ENCODE results near the gene CNPY1. TPM values are rescaled to one million over a fixed set of nuclear protein-coding genes. Genes with fewer than 3 reads are reported as not detected.

The CNPY1 gene
- total RNA-seq, 3 donors from 2014 or later = 0.29 TPM; not detected in 2

DNA sequence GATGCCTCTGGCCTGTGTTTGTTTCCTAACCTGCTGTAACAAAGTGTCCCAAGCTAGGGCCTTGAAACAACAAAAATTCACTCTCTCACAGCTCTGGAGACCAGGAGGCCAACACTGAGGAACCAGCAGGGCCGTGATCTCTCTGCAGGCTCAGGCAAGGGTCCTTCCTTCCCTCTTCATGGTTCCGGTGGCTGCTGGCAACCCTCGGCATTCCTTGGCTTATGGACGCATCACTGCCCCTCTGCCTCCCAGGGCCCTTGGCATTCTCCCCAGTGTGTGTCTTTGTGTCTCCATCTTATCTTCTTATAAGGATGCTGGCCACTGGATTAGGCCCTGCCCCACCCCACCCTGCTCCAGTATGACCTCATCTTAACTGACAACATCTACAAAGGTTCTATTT lies 17.0 kb downstream of the CNPY1 start:
- peaks cover 0 to 4% of the 10 kb centered on the region in 2 donors for H3K4me1 ChIP-seq
- H3K27me3 ChIP-seq = peaks cover 0 to 65% of the 10 kb centered on the region in 2 donors
- H3K9me3 ChIP-seq = no peaks in the 10 kb centered on the region
- no peak for TF ChIP-seq POLR2AphosphoS5 (IDR thresholded peaks at IDR 0.05)
- TF ChIP-seq POLR2A (IDR thresholded peaks at IDR 0.05) = no peak
- TF ChIP-seq, protein P1, sequence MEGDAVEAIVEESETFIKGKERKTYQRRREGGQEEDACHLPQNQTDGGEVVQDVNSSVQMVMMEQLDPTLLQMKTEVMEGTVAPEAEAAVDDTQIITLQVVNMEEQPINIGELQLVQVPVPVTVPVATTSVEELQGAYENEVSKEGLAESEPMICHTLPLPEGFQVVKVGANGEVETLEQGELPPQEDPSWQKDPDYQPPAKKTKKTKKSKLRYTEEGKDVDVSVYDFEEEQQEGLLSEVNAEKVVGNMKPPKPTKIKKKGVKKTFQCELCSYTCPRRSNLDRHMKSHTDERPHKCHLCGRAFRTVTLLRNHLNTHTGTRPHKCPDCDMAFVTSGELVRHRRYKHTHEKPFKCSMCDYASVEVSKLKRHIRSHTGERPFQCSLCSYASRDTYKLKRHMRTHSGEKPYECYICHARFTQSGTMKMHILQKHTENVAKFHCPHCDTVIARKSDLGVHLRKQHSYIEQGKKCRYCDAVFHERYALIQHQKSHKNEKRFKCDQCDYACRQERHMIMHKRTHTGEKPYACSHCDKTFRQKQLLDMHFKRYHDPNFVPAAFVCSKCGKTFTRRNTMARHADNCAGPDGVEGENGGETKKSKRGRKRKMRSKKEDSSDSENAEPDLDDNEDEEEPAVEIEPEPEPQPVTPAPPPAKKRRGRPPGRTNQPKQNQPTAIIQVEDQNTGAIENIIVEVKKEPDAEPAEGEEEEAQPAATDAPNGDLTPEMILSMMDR (IDR thresholded peaks at IDR 0.05) = no peak
- no peak overlapping the region for H3K4me3 ChIP-seq
- no peaks in the 10 kb centered on the region for H3K36me3 ChIP-seq
- no peak overlapping the region for H3K27ac ChIP-seq
- no peak for DNase-seq (ENCODE audit: low spot score in 2 of 2)
- intact Hi-C loops (cut with DNase I; ENCODE audit: low total_unique reads) = no loop called here

DNA sequence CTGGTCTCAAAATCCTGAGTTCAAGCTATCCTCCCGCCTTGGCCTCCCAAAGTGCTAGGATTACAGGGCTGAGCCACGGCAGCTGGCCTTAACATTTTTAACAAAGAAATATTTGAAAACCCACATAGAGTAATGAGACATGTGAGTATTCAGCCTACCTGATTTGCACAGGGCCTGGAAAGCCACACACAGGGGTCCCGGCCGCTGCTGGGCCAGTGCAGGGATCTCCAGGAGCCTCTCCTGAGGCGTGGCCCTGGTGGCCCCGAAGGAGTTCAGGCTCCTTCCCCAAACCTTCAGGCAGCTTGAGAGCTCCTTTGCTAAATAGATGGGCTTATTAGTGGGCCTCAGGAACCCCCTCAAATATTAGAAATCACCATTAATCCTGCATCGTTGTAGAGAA lies 18.7 kb downstream of the CNPY1 start:
- no peak for DNase-seq (ENCODE audit: low spot score in 2 of 2)
- H3K27me3 ChIP-seq = peaks cover 0 to 65% of the 10 kb centered on the region in 2 donors
- intact Hi-C loops (cut with DNase I; ENCODE audit: low total_unique reads) = no loop called here

DNA sequence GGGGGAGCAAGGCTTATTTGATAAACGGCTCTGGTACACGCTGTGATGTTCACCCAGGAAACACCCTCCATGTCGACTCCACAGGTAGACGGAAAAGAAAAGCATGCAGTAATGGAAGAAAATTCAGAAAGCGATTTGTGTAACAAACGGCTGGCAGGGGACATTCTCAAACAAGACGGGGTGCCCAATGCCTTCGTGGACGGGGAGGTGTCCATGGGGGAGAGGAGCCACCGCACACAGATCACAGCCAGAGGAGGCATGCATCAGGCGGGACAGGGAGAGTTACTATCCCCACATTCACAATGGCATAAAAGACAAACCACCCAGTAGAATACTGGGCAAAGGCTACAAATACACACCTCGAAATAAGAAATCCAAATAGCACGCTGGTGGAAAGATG lies 20.1 kb downstream of the CNPY1 start:
- Histone ChIP-seq H3K27me3 (peaks cover 0 to 61% of the 10 kb centered on the region in 2 donors), H3K27ac (no peak overlapping the region), H3K4me3 (no peak overlapping the region), H3K36me3 (no peaks in the 10 kb centered on the region), H3K4me1 (no peaks in the 10 kb centered on the region), H3K9me3 (no peaks in the 10 kb centered on the region)
- no peak for DNase-seq (ENCODE audit: low spot score in 2 of 2)
- TF ChIP-seq POLR2AphosphoS5 (IDR thresholded peaks at IDR 0.05) (no peak), POLR2A (IDR thresholded peaks at IDR 0.05) (no peak)
- TF ChIP-seq, protein P1 (IDR thresholded peaks at IDR 0.05) = no peak
- intact Hi-C loops (cut with DNase I; ENCODE audit: low total_unique reads) = no loop called here

More for the DNA sequence above, 18.7 kb downstream of the CNPY1 start:
- no peaks in the 10 kb centered on the region for H3K36me3 ChIP-seq
- no peak overlapping the region for H3K4me3 ChIP-seq
- no peak for TF ChIP-seq POLR2AphosphoS5 (IDR thresholded peaks at IDR 0.05)
- TF ChIP-seq, protein P1 (IDR thresholded peaks at IDR 0.05) = no peak
- no peak for TF ChIP-seq POLR2A (IDR thresholded peaks at IDR 0.05)
- H3K9me3 ChIP-seq = no peaks in the 10 kb centered on the region
- H3K27ac ChIP-seq = no peak overlapping the region
- no peaks in the 10 kb centered on the region for H3K4me1 ChIP-seq

DNA sequence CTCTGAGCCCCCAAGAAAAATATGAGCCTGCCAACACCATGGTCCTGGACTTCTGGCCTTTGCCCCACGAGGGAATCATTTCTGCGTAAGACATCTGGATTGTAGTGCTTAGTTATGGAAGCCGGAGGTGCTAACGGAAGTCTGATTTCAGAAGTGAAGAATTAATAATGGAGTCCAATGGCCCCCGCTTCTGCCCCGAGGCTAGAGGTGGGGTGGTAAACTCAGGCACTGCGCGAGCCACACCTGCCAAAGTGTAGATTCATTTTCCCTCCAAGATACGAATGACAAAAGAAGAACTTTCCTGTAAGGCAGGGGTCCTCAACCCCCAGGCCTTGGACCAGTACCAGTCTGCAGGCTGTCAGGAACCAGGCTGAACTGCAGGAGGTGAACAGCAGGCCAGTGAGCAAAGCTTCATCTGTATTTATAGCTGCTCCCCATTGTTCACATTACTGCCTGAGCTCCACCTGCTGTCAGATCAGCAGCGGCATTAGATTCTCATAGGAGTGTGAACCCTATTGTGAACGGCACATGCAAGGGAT lies 22.3 kb downstream of the CNPY1 start:
- Histone ChIP-seq H3K27me3 (peaks cover 0 to 48% of the 10 kb centered on the region in 2 donors), H3K36me3 (no peaks in the 10 kb centered on the region), H3K27ac (no peak overlapping the region), H3K9me3 (no peaks in the 10 kb centered on the region), H3K4me3 (no peak overlapping the region), H3K4me1 (no peaks in the 10 kb centered on the region)
- intact Hi-C loops (cut with DNase I; ENCODE audit: low total_unique reads) = no loop called here
- no peak for DNase-seq (ENCODE audit: low spot score in 2 of 2)
- TF ChIP-seq POLR2AphosphoS5 (IDR thresholded peaks at IDR 0.05) (no peak), POLR2A (IDR thresholded peaks at IDR 0.05) (no peak)
- TF ChIP-seq, protein P1 (IDR thresholded peaks at IDR 0.05) = no peak

DNA sequence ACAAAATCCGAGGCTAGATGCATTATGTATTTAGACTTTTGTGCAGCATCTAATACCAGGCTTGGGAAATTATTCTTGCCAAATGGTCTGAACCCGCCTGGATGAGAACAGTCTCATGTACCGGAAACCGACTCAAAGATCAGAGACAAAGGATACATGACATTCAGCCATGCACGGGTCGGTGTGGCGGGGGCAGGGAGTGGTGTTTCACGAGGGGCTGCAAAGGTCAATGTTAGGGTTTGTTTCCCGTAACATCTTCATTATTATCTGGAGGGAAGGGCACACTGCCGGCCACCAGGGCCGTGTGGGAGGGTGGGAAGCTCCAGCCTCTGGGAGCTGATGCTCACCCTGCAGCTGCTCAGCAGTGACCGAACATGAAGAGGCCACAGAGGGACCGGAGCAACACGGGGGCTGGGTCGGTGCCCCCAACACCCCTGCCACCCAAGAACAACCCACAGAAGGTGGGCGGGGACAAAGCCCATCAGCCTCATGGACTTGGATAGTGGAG lies 23.1 kb downstream of the CNPY1 start:
- no peak for DNase-seq (ENCODE audit: low spot score in 2 of 2)
- intact Hi-C loops (cut with DNase I; ENCODE audit: low total_unique reads) = no loop called here
- no peak overlapping the region for H3K27ac ChIP-seq
- TF ChIP-seq, protein P1 (IDR thresholded peaks at IDR 0.05) = no peak
- no peak for TF ChIP-seq POLR2A (IDR thresholded peaks at IDR 0.05)
- TF ChIP-seq POLR2AphosphoS5 (IDR thresholded peaks at IDR 0.05) = no peak
- no peak overlapping the region for H3K4me3 ChIP-seq
- no peaks in the 10 kb centered on the region for H3K9me3 ChIP-seq
- peaks cover 0 to 45% of the 10 kb centered on the region in 2 donors for H3K27me3 ChIP-seq
- no peaks in the 10 kb centered on the region for H3K4me1 ChIP-seq
- no peaks in the 10 kb centered on the region for H3K36me3 ChIP-seq

Measured in breast epithelium (tissue), 4 donors.